ENCODE data around the gene TRPC4AP.

GRCh38 chr20:34974246-34974645, 118.4 kb downstream of the TRPC4AP start:
- no peak for TF ChIP-seq CTCF (IDR thresholded peaks at IDR 0.05)
- no peak for TF ChIP-seq POLR2A (IDR thresholded peaks at IDR 0.05)
